CD4-positive, CD25-positive, alpha-beta regulatory T cell (primary cell): Measurements from ENCODE around the gene CHST15. TPM values are rescaled to one million over a fixed set of nuclear protein-coding genes. Genes with fewer than 3 reads are reported as not detected.

Experiments used
- ATAC-seq, 2 donors: fragments of 150-1000 bp; cut with Tn5 transposase; one replicate each; pipeline ENCODE4 v1.10.0; 2021; ENCODE audit warnings: low read depth in 2 of 2, moderate number of reproducible peaks in 2 of 2, moderate library complexity in 1 of 2
- DNase-seq, 3 donors: peaks; one replicate each; pipeline versions ENCODE4 v3.0.0 to v3.0.0-alpha.2; 2012 to 2022; ENCODE audit warnings: mixed read lengths in 1 of 3
- H3K27ac ChIP-seq: one replicate; pipeline ENCODE4 v1.7.0; 2013; ENCODE audit warnings: mild to moderate bottlenecking, low read length; ENCODE audit not compliant: insufficient read depth, poor library complexity, severe bottlenecking
- H3K27me3 ChIP-seq: one replicate; pipeline ENCODE4 v1.7.0; 2013; ENCODE audit warnings: low read length; ENCODE audit not compliant: control insufficient read depth, insufficient read depth
- H3K36me3 ChIP-seq: one replicate; pipeline ENCODE4 v1.7.0; 2013; ENCODE audit warnings: mild to moderate bottlenecking, low read length, moderate library complexity; ENCODE audit not compliant: control insufficient read depth, insufficient read depth
- H3K4me1 ChIP-seq: 2 replicates; pipeline ENCODE4 v1.7.0; 2013; ENCODE audit warnings: mild to moderate bottlenecking, low read length; ENCODE audit not compliant: insufficient read depth, control insufficient read depth, poor library complexity, severe bottlenecking
- H3K4me3 ChIP-seq: one replicate; pipeline ENCODE4 v1.7.0; 2013; ENCODE audit warnings: low read depth, mild to moderate bottlenecking, low read length, moderate library complexity
- H3K9me3 ChIP-seq, 2 experiments: 1 replicate in 1 of 2; 2 replicates in 1 of 2; pipeline ENCODE4 v1.7.0; 2013; ENCODE audit warnings: low read length in 2 of 2, mild to moderate bottlenecking in 1 of 2, moderate library complexity in 1 of 2; ENCODE audit not compliant: control insufficient read depth in 2 of 2
- H3K27ac Mint-ChIP-seq, 3 donors: one replicate each; pipeline ENCODE4 v1.8.0; 2020 to 2022; ENCODE audit warnings: mild to moderate bottlenecking in 3 of 3, mixed read lengths in 3 of 3, moderate library complexity in 2 of 3
- H3K27me3 Mint-ChIP-seq: one replicate; pipeline ENCODE4 v1.8.0; 2022; ENCODE audit warnings: mild to moderate bottlenecking, mixed read lengths
- H3K36me3 Mint-ChIP-seq: one replicate; pipeline ENCODE4 v1.8.0; 2020; ENCODE audit warnings: mixed read lengths
- H3K4me1 Mint-ChIP-seq, 4 donors: one replicate each; pipeline ENCODE4 v1.8.0; 2020 to 2022; ENCODE audit warnings: mixed read lengths in 4 of 4, mild to moderate bottlenecking in 1 of 4
- H3K4me3 Mint-ChIP-seq, 4 donors: one replicate each; pipeline ENCODE4 v1.8.0; 2020 to 2022; ENCODE audit warnings: mild to moderate bottlenecking in 4 of 4, mixed read lengths in 4 of 4, moderate library complexity in 3 of 4
- H3K9me3 Mint-ChIP-seq, 7 donors: one replicate each; pipeline ENCODE4 v1.8.0; 2020 to 2022; ENCODE audit warnings: mixed read lengths in 7 of 7, mild to moderate bottlenecking in 3 of 7, moderate library complexity in 2 of 7
- polyA plus RNA-seq, 4 donors: library from polyadenylated mRNA; unstranded; fragments of 300-500 nt; fragmentation: Illumina TruSeq; gene quantifications; one replicate each; pipeline ENCODE4 v1.2.3, GENCODE V29; 2021
- total RNA-seq: library from RNA; stranded (reverse); gene quantifications from one replicate; pipeline ENCODE4 v1.2.3, GENCODE V29; 2022

The CHST15 gene
- total and polyA plus RNA-seq, 5 donors from 2014 or later, result 0.13 to 0.47 (median 0.27) TPM; not detected in 1

DNA sequence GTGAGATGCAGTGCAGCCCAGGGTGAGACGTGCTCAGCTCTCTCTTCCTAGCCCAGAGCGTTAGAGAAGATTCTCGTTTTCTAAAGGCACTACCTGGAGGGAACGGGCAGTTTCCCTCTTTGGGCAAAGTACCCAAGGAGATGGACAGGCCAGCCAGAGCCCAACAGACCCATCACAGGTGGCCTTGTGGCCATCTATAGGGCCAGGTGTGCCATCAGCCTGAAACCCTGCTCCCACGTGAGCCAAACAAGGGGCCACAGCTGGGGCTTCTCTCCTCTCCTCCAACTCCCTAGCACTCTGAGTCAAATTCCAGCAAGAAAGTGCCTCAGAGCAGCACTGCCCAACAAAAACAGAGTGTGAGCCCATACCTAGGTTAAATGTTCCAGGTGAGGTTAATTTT lies 22.3 kb downstream of the CHST15 start:
- H3K4me1 ChIP-seq, result no peaks in the 10 kb centered on the region
- peaks cover 0 to 2% (median 0%) of the 10 kb centered on the region in 7 donors for H3K9me3 Mint-ChIP-seq
- H3K36me3 Mint-ChIP-seq, result no peaks in the 10 kb centered on the region
- DNase-seq, result no peak
- no peak overlapping the region for H3K27ac Mint-ChIP-seq
- H3K27ac ChIP-seq, result no peak overlapping the region
- H3K27me3 Mint-ChIP-seq, result no peaks in the 10 kb centered on the region
- H3K4me3 Mint-ChIP-seq, result no peak overlapping the region
- no peaks in the 10 kb centered on the region for H3K27me3 ChIP-seq
- peaks cover 0 to 13% (median 4%) of the 10 kb centered on the region in 4 donors for H3K4me1 Mint-ChIP-seq
- no peak for ATAC-seq
- H3K36me3 ChIP-seq, result no peaks in the 10 kb centered on the region
- H3K9me3 ChIP-seq, result no peaks in the 10 kb centered on the region
- H3K4me3 ChIP-seq, result no peak overlapping the region

- no peaks in the 10 kb centered on the region for H3K27me3 Mint-ChIP-seq
- no peaks in the 10 kb centered on the region for H3K36me3 Mint-ChIP-seq
- DNase-seq, result no peak
- H3K4me1 Mint-ChIP-seq, result peaks cover 0 to 13% (median 4%) of the 10 kb centered on the region in 4 donors
- Histone ChIP-seq H3K9me3 (no peaks in the 10 kb centered on the region), H3K27me3 (no peaks in the 10 kb centered on the region), H3K27ac (no peak overlapping the region), H3K36me3 (no peaks in the 10 kb centered on the region), H3K4me1 (no peaks in the 10 kb centered on the region), H3K4me3 (no peak overlapping the region)
- ATAC-seq, result no peak
- no peak overlapping the region for H3K4me3 Mint-ChIP-seq
- H3K27ac Mint-ChIP-seq, result no peak overlapping the region
- peaks cover 0 to 2% (median 0%) of the 10 kb centered on the region in 7 donors for H3K9me3 Mint-ChIP-seq
These were observed 22.7 kb downstream of the CHST15 start for GRCh38 chr10:124070666-124071065.

DNA sequence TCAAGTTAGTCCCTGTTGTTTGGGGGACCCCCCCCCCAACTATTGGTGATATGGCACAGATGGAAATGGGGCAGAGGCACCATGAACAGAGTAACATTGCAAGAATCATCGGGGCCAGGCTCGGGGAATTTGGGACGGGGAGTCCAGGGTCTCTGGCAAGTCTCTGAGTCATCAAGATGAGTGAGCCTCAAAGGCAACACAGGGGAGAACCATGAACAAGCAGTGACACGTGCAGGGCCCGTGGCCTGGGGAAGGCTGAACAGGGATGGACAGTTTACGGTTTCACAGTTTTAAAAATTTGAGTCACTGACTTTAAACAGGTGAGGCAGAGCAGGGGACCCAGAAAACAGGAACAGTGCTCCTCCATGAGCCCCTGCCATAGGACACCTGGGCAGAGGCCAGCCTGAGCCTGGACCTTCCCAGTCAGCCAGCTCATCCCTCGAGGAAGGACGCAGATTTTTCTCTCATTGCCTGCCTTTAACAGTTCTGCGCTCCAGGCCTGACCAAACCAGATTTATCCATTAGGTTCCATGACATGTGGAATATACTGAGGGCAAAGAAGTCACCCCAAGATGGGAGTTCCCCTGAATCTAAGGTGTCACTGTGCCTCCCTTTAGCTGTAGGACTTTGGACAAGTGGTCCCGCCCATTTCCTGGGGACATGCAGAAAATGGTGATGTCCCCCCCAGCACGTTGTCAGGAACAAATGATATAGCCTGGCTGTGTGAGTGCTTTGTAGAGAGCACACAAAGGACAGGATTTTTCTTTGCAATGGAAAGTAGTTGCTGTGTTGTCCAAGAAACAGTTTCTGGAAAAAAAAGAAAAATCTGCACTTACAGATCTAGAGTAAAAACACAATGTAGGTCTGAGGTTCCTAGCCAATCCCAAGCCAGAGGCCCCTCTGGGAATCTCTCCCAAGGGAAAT lies 23.8 kb downstream of the CHST15 start:
- H3K27ac Mint-ChIP-seq, result no peak overlapping the region
- no peaks in the 10 kb centered on the region for H3K27me3 ChIP-seq

GRCh38 chr10:124068929-124069328 lies 24.5 kb downstream of the CHST15 start:
- Histone ChIP-seq H3K4me3 (no peak overlapping the region), H3K9me3 (no peaks in the 10 kb centered on the region), H3K27me3 (no peaks in the 10 kb centered on the region), H3K4me1 (no peaks in the 10 kb centered on the region), H3K36me3 (no peaks in the 10 kb centered on the region), H3K27ac (no peak overlapping the region)
- Mint-ChIP-seq H3K4me3 (no peak overlapping the region), H3K9me3 (no peaks in the 10 kb centered on the region), H3K27me3 (peaks cover 4% of the 10 kb centered on the region), H3K27ac (no peak overlapping the region), H3K36me3 (no peaks in the 10 kb centered on the region), H3K4me1 (peaks cover 0 to 15% (median 7%) of the 10 kb centered on the region in 4 donors)
- DNase-seq (no peak), ATAC-seq (no peak)

More for the DNA sequence above, 23.8 kb downstream of the CHST15 start:
- Histone ChIP-seq H3K4me1 (no peaks in the 10 kb centered on the region), H3K9me3 (no peaks in the 10 kb centered on the region), H3K4me3 (no peak overlapping the region), H3K36me3 (no peaks in the 10 kb centered on the region), H3K27ac (no peak overlapping the region)
- Mint-ChIP-seq H3K36me3 (no peaks in the 10 kb centered on the region), H3K4me1 (peaks cover 0 to 13% (median 6%) of the 10 kb centered on the region in 4 donors), H3K27me3 (peaks cover 3% of the 10 kb centered on the region), H3K9me3 (peaks cover 0 to 2% (median 0%) of the 10 kb centered on the region in 7 donors), H3K4me3 (no peak overlapping the region)
- ATAC-seq (no peak), DNase-seq (no peak)

DNA sequence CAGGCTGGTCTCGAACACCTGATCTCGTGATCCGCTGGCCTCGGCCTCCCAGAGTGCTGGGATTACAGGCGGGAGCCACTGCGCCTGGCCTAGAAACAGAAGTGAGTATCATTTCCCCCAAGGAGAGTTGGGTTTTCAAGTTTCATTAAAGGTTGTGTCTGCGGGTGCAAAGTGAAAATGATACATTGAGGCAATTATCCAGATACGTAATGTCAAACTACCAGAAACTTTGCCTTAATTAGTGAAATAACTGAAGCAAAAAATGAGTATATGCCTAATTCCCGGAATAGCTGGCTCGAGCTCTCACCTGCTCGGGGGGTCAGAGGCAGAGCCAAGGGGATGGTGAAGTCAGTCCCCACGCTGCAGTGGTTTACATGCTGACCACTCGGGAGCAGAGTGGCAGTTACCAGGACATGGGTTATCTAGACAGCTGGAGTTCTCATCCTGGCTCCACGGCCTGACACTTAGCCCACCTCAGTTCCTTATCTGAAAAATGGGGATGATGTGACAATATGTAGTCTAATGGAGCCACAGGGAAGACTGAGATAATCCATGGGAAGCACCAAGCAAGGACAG lies 25.5 kb downstream of the CHST15 start:
- H3K4me3 ChIP-seq, result no peak overlapping the region
- H3K27ac Mint-ChIP-seq, result no peak overlapping the region
- no peaks in the 10 kb centered on the region for H3K36me3 Mint-ChIP-seq
- H3K4me3 Mint-ChIP-seq, result no peak overlapping the region
- DNase-seq (no peak), ATAC-seq (no peak)
- H3K9me3 ChIP-seq, result no peaks in the 10 kb centered on the region
- H3K4me1 ChIP-seq, result no peaks in the 10 kb centered on the region
- H3K36me3 ChIP-seq, result no peaks in the 10 kb centered on the region
- H3K4me1 Mint-ChIP-seq, result peaks cover 0 to 17% (median 8%) of the 10 kb centered on the region in 4 donors
- peaks cover 4% of the 10 kb centered on the region for H3K27me3 Mint-ChIP-seq
- H3K27me3 ChIP-seq, result no peaks in the 10 kb centered on the region
- no peak overlapping the region for H3K27ac ChIP-seq
- no peaks in the 10 kb centered on the region for H3K9me3 Mint-ChIP-seq

- Mint-ChIP-seq H3K4me1 (peaks cover 0 to 17% (median 8%) of the 10 kb centered on the region in 4 donors), H3K36me3 (no peaks in the 10 kb centered on the region), H3K27me3 (peaks cover 4% of the 10 kb centered on the region), H3K27ac (peak overlapping the region in 1 of 3 donors; percentile 33), H3K9me3 (no peaks in the 10 kb centered on the region), H3K4me3 (no peak overlapping the region)
- H3K4me3 ChIP-seq, result no peak overlapping the region
- DNase-seq (no peak), ATAC-seq (no peak)
- H3K27me3 ChIP-seq, result no peaks in the 10 kb centered on the region
- H3K27ac ChIP-seq, result no peak overlapping the region
- no peaks in the 10 kb centered on the region for H3K9me3 ChIP-seq
- no peaks in the 10 kb centered on the region for H3K4me1 ChIP-seq
- no peaks in the 10 kb centered on the region for H3K36me3 ChIP-seq
These were observed 26.4 kb downstream of the CHST15 start for GRCh38 chr10:124066781-124067714.

DNA sequence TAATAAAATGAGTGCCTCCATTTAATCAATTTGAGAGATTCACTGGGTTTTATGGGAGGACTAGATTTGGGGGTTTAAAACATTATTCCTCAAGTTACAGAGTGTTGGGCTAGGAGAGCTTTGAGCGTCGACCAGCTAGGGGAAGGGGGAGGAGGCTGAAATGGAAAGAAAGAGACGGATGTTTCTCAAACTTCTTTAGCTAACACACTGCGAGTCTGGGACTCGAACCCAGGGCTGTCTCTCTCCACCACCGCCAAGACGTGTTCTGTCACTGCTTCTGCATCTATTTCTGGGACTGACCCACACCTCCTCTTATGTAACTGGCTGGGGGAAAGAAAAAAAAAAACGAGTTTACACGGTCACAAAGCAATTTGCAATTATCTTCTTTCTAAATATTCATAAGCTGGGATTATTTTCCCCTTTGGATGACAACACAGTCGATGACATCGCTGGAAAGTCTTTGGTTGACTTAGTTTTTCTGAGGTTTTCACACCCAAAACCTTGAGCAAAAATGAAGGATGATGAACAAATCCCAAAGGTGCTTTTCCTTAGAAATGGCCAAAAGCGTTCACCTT lies 27.2 kb downstream of the CHST15 start:
- Mint-ChIP-seq H3K27ac (no peak overlapping the region), H3K9me3 (no peaks in the 10 kb centered on the region), H3K4me3 (no peak overlapping the region), H3K27me3 (peaks cover 4% of the 10 kb centered on the region), H3K4me1 (peaks cover 0 to 17% (median 8%) of the 10 kb centered on the region in 4 donors), H3K36me3 (no peaks in the 10 kb centered on the region)
- Histone ChIP-seq H3K27me3 (no peaks in the 10 kb centered on the region), H3K4me1 (no peaks in the 10 kb centered on the region), H3K27ac (no peak overlapping the region), H3K36me3 (no peaks in the 10 kb centered on the region), H3K9me3 (no peaks in the 10 kb centered on the region), H3K4me3 (no peak overlapping the region)
- DNase-seq (no peak), ATAC-seq (no peak)
